SK-N-SH (cell line): Measurements from ENCODE around the gene PGGHG. TPM values are rescaled to one million over a fixed set of nuclear protein-coding genes. Genes with fewer than 3 reads are reported as not detected.

Experiments
- CTCF ChIA-PET: fragments of 300-600, 350-600 bp; formaldehyde crosslinking; extraction: SDS; loops from one replicate; lab custom pipeline; 2021; lab: Yijun Ruan, JAX
- POLR2A ChIA-PET: fragments of 350-600 bp; sonication (Branson Sonifier 250); formaldehyde crosslinking; extraction: SDS; loops from one replicate; lab custom pipeline; 2020; ENCODE audit warnings: antibody characterized with exemption, inconsistent platforms; lab: Yijun Ruan, JAX
- DNase-seq: peaks from one replicate; pipeline ENCODE4 v3.0.0; 2012
- H2AFZ ChIP-seq: fragments of 200-600 bp; sonication (generic); 2 replicates; pipeline ENCODE4 v1.8.1; 2016; ENCODE audit warnings: antibody characterized with exemption, mild to moderate bottlenecking, low read depth
- H3F3A ChIP-seq: fragments of 200-600 bp; sonication (generic); replicated peaks from 2 replicates; pipeline ENCODE3; 2016; ENCODE audit warnings: antibody characterized with exemption, mild to moderate bottlenecking; ENCODE audit not compliant: insufficient read depth
- H3K27ac ChIP-seq, 2 experiments: fragments of 200-500 bp in 1 of 2; fragments of 200-600 bp in 1 of 2; sonication (Bioruptor generic) in 1 of 2; sonication (generic), shearing (Covaris generic) in 1 of 2; 2 replicates each; pipeline versions ENCODE4 v1.5.1 to v1.6.1; 2014 to 2016; ENCODE audit warnings: low read depth in 2 of 2, inconsistent platforms in 1 of 2, low read length in 1 of 2, mild to moderate bottlenecking in 1 of 2, mixed read lengths in 1 of 2
- H3K27me3 ChIP-seq: fragments of 200-600 bp; sonication (generic), shearing (Covaris generic); 2 replicates; pipeline ENCODE4 v1.6.1; 2016; ENCODE audit warnings: mixed run types; ENCODE audit not compliant: insufficient read depth
- H3K36me3 ChIP-seq, 2 experiments: fragments of 200-500 bp in 1 of 2; fragments of 200-600 bp in 1 of 2; sonication (Bioruptor generic) in 1 of 2; sonication (generic) in 1 of 2; replicated peaks in 1 of 2; 2 replicates each; pipeline versions ENCODE3 to v1.5.1; 2014 to 2016; ENCODE audit warnings: low read length in 1 of 2, mild to moderate bottlenecking in 1 of 2; ENCODE audit not compliant: insufficient read depth in 2 of 2, control insufficient read depth in 1 of 2
- H3K4me1 ChIP-seq, 2 experiments: fragments of 200-500 bp in 1 of 2; fragments of 200-600 bp in 1 of 2; sonication (Bioruptor generic) in 1 of 2; sonication (generic), shearing (Covaris generic) in 1 of 2; 2 replicates each; pipeline versions ENCODE4 v1.5.1 to v1.6.1; 2014 to 2016; ENCODE audit warnings: low read depth in 1 of 2, low read length in 1 of 2, mixed run types in 1 of 2; ENCODE audit not compliant: insufficient read depth in 2 of 2, control insufficient read depth in 1 of 2
- H3K4me2 ChIP-seq: fragments of 200-600 bp; sonication (generic), shearing (Covaris generic); 2 replicates; pipeline ENCODE4 v1.6.1; 2017; ENCODE audit warnings: mixed run types
- H3K4me3 ChIP-seq, 2 experiments: fragments of 200-500 bp in 1 of 2; fragments of 200-600 bp in 1 of 2; sonication (Bioruptor generic) in 1 of 2; sonication (generic), shearing (Covaris generic) in 1 of 2; 2 replicates each; pipeline versions ENCODE4 v1.5.1 to v1.8.1; 2014 to 2016; ENCODE audit warnings: low read depth in 2 of 2, inconsistent platforms in 1 of 2, low read length in 1 of 2, mild to moderate bottlenecking in 1 of 2, mixed read lengths in 1 of 2, moderate library complexity in 1 of 2
- H3K79me2 ChIP-seq: fragments of 200-600 bp; sonication (generic); 2 replicates; pipeline ENCODE4 v1.8.1; 2017; ENCODE audit warnings: mild to moderate bottlenecking; ENCODE audit not compliant: insufficient read depth
- H3K9ac ChIP-seq: fragments of 200-600 bp; sonication (generic); 2 replicates; pipeline ENCODE4 v1.6.1; 2017; ENCODE audit warnings: mixed run types
- H3K9me2 ChIP-seq: fragments of 200-600 bp; sonication (generic); 2 replicates; pipeline ENCODE4 v1.6.1; 2017; ENCODE audit warnings: mixed run types
- H3K9me3 ChIP-seq: fragments of 200-600 bp; sonication (generic); 2 replicates; pipeline ENCODE4 v1.6.1; 2017; ENCODE audit warnings: mixed run types, mild to moderate bottlenecking, moderate library complexity
- H4K20me1 ChIP-seq: fragments of 200-600 bp; sonication (generic); 2 replicates; pipeline ENCODE4 v1.6.1; 2017; ENCODE audit warnings: mild to moderate bottlenecking, mixed run types; ENCODE audit not compliant: insufficient read depth
- CHD2 ChIP-seq: fragments of 150-350 bp; IDR thresholded peaks from 2 replicates; pipeline ENCODE4 v1.6.1; 2018; ENCODE audit warnings: low read length; ENCODE audit not compliant: partially characterized antibody
- ELF1 ChIP-seq: IDR thresholded peaks from 2 replicates; pipeline ENCODE4 v1.4.0; 2012
- EP300 ChIP-seq, 2 experiments: IDR thresholded peaks; 2 replicates each; pipeline versions ENCODE4 v1.4.0 to v1.6.1; 2012; ENCODE audit warnings: borderline replicate concordance in 1 of 2, low read depth in 1 of 2, low read length in 1 of 2
- FOSL2 ChIP-seq: IDR thresholded peaks from 2 replicates; pipeline ENCODE4 v1.4.0; 2012; ENCODE audit warnings: low read depth, mild to moderate bottlenecking, moderate library complexity, borderline replicate concordance
- FOXJ3 ChIP-seq: sonication (generic); formaldehyde crosslinking; IDR thresholded peaks from 2 replicates; pipeline ENCODE4 v1.5.1; 2020; ENCODE audit warnings: mild to moderate bottlenecking, missing genetic modification reagents
- GATA2 ChIP-seq: sonication (generic); formaldehyde crosslinking; IDR thresholded peaks from 2 replicates; pipeline ENCODE4 v1.5.0; 2020; ENCODE audit warnings: mild to moderate bottlenecking, missing genetic modification reagents
- JUND ChIP-seq: IDR thresholded peaks from 2 replicates; pipeline ENCODE4 v1.4.0; 2012
- MAX ChIP-seq: IDR thresholded peaks from 2 replicates; pipeline ENCODE4 v1.4.0; 2012; ENCODE audit warnings: low read depth
- MEF2A ChIP-seq: IDR thresholded peaks from 2 replicates; pipeline ENCODE4 v1.4.0; 2012; ENCODE audit warnings: low read depth, borderline replicate concordance
- MXI1 ChIP-seq: IDR thresholded peaks from 2 replicates; pipeline ENCODE4 v1.6.1; 2012; ENCODE audit warnings: mild to moderate bottlenecking, low read depth, low read length, improper control_type of control experiment
- NFIC ChIP-seq: IDR thresholded peaks from 2 replicates; pipeline ENCODE4 v1.4.0; 2012; ENCODE audit warnings: borderline replicate concordance
- NRF1 ChIP-seq: IDR thresholded peaks from 2 replicates; pipeline ENCODE4 v1.6.1; 2012; ENCODE audit warnings: low read depth, mild to moderate bottlenecking, low read length
- POLR2AphosphoS5 ChIP-seq: IDR thresholded peaks from 2 replicates; pipeline ENCODE4 v1.6.1; 2012; ENCODE audit warnings: low read depth, low read length
- RFX5 ChIP-seq: IDR thresholded peaks from 2 replicates; pipeline ENCODE4 v1.6.1; 2012; ENCODE audit warnings: mild to moderate bottlenecking, improper control_type of control experiment, low read length
- SIN3A ChIP-seq: IDR thresholded peaks from 2 replicates; pipeline ENCODE4 v1.6.1; 2012; ENCODE audit warnings: low read depth, mild to moderate bottlenecking, low read length, moderate library complexity, borderline replicate concordance
- TAF1 ChIP-seq: IDR thresholded peaks from 2 replicates; pipeline ENCODE4 v1.6.1; 2012; ENCODE audit warnings: low read depth, mild to moderate bottlenecking, low read length, moderate library complexity, borderline replicate concordance
- TEAD4 ChIP-seq: IDR thresholded peaks from 2 replicates; pipeline ENCODE4 v1.4.0; 2012; ENCODE audit warnings: mild to moderate bottlenecking, borderline replicate concordance; ENCODE audit not compliant: insufficient read depth
- YY1 ChIP-seq: IDR thresholded peaks from 2 replicates; pipeline ENCODE4 v1.4.0; 2012; ENCODE audit warnings: low read depth, mild to moderate bottlenecking
- ZBTB33 ChIP-seq: IDR thresholded peaks from 2 replicates; pipeline ENCODE4 v1.4.0; 2012; ENCODE audit warnings: low read depth, borderline replicate concordance
- WGBS: methylation state at CpG from one replicate; pipeline ENCODE4 v1.1.6; 2017; ENCODE audit warnings: low lambda C conversion rate; 5-methylcytosine and 5-hydroxymethylcytosine counted together
- polyA plus RNA-seq, 3 experiments: library from polyadenylated mRNA; depleted of rRNA; stranded (reverse); fragments of >200 nt; gene quantifications; 2 replicates each; pipeline ENCODE4 v1.2.3, GENCODE V29; 2012
- TF ChIP-seq, protein P1 (sequence below): fragments of 200-600 bp; sonication (generic); IDR thresholded peaks from 2 replicates; pipeline ENCODE4 v1.6.1; 2017; ENCODE audit warnings: antibody characterized with exemption, mild to moderate bottlenecking, moderate library complexity
- TF ChIP-seq, protein P2 (sequence below): fragments of 150-350 bp; IDR thresholded peaks from 2 replicates; pipeline ENCODE4 v1.6.1; 2016; ENCODE audit warnings: mild to moderate bottlenecking, low read depth, low read length

The PGGHG gene
- polyA plus RNA-seq, 1 of the 3 experiments (the other 2 are of a cell fraction), result 19.9 TPM

DNA sequence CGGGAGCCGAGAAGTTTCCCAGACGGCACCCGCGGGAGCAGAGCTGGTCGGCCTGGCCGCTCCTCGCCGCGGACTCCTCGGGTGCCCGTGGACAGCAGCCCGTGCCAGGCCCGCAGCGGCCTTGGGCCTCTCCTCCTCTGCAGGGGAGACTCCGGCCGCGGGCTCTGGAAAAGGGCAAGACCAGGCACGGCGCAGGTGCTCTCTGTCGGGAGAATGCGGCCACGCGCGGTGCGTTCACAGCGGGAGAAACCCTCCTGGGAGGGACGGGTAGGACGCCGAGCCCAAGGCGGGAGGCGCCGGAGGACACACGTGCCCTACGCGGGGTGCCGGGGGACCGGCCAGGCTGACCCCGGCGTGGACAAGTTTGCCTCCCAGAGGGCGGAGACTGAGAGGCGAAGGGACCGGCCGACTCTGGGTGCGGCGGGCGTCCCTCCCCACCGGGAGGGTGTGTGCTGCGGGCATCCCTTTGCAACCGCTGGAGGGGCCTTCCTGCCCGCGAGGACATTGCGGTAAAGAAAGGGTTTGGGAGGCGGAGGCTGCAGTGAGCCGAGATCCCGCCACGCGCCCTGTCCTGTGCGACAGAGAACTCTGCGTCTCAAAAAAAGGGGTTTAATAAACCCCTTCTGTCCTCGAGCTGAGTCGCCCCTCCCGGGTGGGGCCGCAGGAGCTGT is 27.2 kb downstream of the PGGHG start:
- TF ChIP-seq ELF1 (no peak), MEF2A (no peak), TEAD4 (no peak), NRF1 (no peak), FOXJ3 (CRISPR knock-in tag) (no peak), YY1 (no peak), TAF1 (no peak), CHD2 (no peak), NFIC (no peak), FOSL2 (no peak), POLR2AphosphoS5 (no peak)
- TF ChIP-seq, protein P1, sequence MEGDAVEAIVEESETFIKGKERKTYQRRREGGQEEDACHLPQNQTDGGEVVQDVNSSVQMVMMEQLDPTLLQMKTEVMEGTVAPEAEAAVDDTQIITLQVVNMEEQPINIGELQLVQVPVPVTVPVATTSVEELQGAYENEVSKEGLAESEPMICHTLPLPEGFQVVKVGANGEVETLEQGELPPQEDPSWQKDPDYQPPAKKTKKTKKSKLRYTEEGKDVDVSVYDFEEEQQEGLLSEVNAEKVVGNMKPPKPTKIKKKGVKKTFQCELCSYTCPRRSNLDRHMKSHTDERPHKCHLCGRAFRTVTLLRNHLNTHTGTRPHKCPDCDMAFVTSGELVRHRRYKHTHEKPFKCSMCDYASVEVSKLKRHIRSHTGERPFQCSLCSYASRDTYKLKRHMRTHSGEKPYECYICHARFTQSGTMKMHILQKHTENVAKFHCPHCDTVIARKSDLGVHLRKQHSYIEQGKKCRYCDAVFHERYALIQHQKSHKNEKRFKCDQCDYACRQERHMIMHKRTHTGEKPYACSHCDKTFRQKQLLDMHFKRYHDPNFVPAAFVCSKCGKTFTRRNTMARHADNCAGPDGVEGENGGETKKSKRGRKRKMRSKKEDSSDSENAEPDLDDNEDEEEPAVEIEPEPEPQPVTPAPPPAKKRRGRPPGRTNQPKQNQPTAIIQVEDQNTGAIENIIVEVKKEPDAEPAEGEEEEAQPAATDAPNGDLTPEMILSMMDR, result no peak
- Histone ChIP-seq H3K4me2 (no peak overlapping the region), H3K79me2 (peaks cover 8% of the 10 kb centered on the region; the same call in 1 of the 2 replicates), H3K27ac (no peak overlapping the region), H3K9me3 (no peaks in the 10 kb centered on the region), H3K4me1 (peaks cover 4 to 9% of the 10 kb centered on the region in 2 experiments; a peak in 2 of 4 replicates), H4K20me1 (no peaks in the 10 kb centered on the region), H3K9ac (no peak overlapping the region), H3K4me3 (no peak overlapping the region), H3F3A (peaks cover 4% of the 10 kb centered on the region), H2AFZ (no peak overlapping the region), H3K9me2 (no peaks in the 10 kb centered on the region), H3K27me3 (no peaks in the 10 kb centered on the region), H3K36me3 (no peaks in the 10 kb centered on the region)
- ChIA-PET CTCF (interaction anchor here (0.9 to 1.9 kb wide), 4 partner anchors 11 to 202 kb away, joined by 4 to 20 read pairs (median 6); no protein-coding TSS in a partner anchor), POLR2A (interaction anchor here (0.5 kb wide), 1 partner anchor 197 kb away, joined by 3 read pairs; no protein-coding TSS in a partner anchor)
- DNase-seq, result peak; percentile 43
- 73% methylated on average over 40 of the region's 64 CpGs for WGBS

DNA sequence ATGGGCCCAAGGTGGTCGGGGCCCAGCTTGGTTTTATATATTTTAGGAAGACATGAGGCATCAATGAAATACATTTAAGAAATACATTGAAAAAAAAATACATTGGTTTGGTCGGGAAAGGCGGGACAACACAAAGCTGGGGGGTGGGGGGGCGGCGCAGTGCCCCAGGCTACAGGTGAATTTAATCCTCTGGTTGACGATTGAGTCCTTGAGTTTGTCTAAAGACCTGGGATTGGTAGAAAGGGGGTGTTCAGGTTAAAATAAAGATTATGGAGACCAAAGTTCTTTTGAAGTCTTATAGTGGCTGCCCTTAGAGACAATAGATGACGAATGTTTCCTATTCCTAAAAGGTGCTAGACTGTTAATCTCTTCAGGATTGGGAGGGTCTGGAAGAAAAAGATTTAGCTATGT is 28.0 kb downstream of the PGGHG start:
- Histone ChIP-seq H4K20me1 (no peaks in the 10 kb centered on the region), H3K4me1 (peaks cover 4 to 9% of the 10 kb centered on the region in 2 experiments; a peak in 2 of 4 replicates), H3K27ac (no peak overlapping the region), H2AFZ (no peak overlapping the region), H3K9me3 (no peaks in the 10 kb centered on the region), H3K4me3 (no peak overlapping the region), H3F3A (peaks cover 4% of the 10 kb centered on the region), H3K36me3 (no peaks in the 10 kb centered on the region), H3K27me3 (no peaks in the 10 kb centered on the region), H3K4me2 (no peak overlapping the region), H3K9ac (no peak overlapping the region), H3K9me2 (no peaks in the 10 kb centered on the region), H3K79me2 (peaks cover 8% of the 10 kb centered on the region; the same call in 1 of the 2 replicates)
- TF ChIP-seq JUND (no peak), EP300 (IDR thresholded peaks at IDR 0.05; ENCODE audit: borderline replicate concordance in 1 of 2, low read depth in 1 of 2, low read length in 1 of 2) (no peak), SIN3A (no peak), YY1 (no peak), ZBTB33 (no peak), GATA2 (CRISPR knock-in tag) (no peak), MAX (no peak), FOSL2 (no peak), RFX5 (no peak), MXI1 (no peak), MEF2A (no peak)
- TF ChIP-seq, protein P2, sequence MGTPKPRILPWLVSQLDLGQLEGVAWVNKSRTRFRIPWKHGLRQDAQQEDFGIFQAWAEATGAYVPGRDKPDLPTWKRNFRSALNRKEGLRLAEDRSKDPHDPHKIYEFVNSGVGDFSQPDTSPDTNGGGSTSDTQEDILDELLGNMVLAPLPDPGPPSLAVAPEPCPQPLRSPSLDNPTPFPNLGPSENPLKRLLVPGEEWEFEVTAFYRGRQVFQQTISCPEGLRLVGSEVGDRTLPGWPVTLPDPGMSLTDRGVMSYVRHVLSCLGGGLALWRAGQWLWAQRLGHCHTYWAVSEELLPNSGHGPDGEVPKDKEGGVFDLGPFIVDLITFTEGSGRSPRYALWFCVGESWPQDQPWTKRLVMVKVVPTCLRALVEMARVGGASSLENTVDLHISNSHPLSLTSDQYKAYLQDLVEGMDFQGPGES, result no peak
- CTCF ChIA-PET, result interaction anchor here (0.9 to 1.9 kb wide), 9 partner anchors 11 to 202 kb away, joined by 3 to 20 read pairs (median 4); no protein-coding TSS in a partner anchor
- DNase-seq, result no peak
- 88% methylated on average over 7 of the region's 7 CpGs for WGBS
- POLR2A ChIA-PET, result interaction anchor here (0.5 kb wide), 1 partner anchor 196 kb away, joined by 3 read pairs; no protein-coding TSS in a partner anchor
